Endometrium (tissue), 2 donors: ENCODE data around the gene LCA5.
"Not testable (repeated sequence)": the region's sequence is repeated elsewhere in the genome, so short reads cannot be mapped to it uniquely, and the experiment has no call there.

Experiments
- FAIRE-seq: peaks from 2 replicates; lab custom pipeline; 2012; peaks lifted over from hg19 to GRCh38; lab: Jason Lieb, UNC
- donor health status: control.
- donor health status: control.

Gene LCA5

DNA sequence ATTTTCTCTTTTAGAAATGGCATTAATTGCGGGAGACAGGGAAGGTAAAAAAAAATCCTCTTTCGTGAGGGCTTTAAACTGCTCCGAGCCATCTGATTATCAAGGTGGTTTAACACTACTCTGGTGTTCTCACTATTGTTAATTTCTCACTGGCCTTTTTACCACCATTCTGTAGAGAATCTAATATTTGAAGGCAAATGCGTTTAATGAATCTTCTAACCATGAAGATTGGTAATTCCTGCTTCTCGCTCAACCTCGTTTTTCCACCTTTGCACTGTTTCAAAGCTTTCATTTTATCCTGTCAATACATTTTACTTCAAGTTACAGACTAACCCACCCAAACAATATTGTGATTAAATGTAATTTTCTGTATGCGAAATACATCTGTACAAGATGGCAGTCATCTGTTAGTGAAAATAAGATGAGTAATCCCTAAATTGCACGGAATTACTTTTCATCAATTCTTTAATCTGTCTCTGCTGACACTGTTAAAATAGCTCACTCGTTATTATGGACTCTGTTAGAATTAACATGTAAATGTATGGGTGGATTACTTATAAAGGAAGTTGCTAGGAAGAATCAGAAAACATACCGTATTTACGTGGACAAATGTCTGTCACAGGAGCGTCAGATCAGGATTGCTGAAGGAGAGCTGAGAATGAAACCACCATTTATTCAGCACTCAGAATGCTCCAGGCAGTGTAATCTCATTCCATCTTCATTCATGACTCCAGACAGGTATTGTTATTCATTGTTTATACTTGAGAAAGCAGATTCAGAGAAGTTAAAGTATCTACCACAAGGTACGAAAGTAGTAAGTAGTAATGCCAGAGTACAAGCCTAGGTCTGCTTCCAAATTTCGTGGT is 1.1 kb upstream of the LCA5 start:
- no peak for FAIRE-seq

GRCh38 chr6:79536585-79536953 is 661 bp downstream of the LCA5 start:
- FAIRE-seq = no peak

- not testable (repeated sequence) for FAIRE-seq
These were observed 7.7 kb downstream of the LCA5 start for GRCh38 chr6:79529567-79529966.

DNA sequence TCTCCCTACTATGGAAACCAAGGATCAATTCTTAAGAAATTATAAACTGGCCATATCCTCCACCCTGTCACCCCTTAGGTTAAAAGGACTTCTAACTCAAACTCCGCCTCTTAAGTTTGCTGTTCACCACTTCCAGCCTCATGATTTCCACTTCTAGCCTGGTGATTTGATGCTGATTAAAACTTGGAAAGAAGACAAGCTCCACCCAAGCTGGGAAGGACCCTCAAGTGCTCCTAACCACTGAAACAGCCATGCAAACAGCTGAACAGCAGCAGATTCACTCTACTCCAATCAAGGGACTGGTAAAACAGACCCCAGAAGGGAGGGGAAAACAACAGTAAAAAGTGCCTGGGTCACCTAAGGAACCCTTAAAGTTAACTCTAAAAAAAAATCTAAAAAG is 10.3 kb downstream of the LCA5 start:
- FAIRE-seq = no peak

DNA sequence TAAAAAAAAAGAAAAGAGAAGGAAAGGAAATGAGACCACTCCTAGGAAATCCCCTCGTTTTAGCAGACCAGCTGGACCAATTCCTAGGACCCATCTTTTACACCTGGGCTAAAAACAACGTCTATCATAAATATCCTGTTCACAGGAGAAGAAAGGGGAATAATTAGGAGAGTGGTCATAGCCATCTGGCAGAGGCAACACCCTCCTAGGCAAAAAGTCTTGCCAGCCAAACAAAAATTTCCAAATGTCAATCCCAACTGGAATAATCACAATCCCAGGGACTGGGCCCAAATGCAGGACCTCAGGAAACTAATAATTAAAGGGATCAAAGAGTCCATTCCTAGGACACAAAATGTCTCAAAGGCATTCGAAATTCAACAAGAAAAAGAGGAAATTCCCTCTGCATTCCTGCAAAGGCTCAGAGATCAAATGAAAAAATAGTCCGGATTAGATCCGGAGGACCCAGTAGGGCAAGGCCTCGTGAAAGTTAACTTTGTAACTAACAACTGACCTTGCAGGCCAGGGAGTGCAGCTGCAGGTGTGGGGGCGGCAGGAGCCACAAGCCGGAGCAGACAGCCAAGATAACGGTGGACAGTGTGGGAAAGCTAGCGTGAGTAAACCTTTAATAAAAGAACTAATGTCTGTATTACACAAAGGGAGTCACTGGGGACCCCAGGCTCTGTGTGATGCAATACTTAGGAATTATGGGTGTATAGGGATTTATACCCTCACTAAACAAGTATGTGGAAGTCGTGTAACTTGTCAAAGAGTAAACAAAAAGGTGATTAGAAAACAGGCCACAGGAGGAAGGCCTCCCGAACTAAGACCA is 11.7 kb downstream of the LCA5 start:
- FAIRE-seq = no peak

GRCh38 chr6:79524065-79524464 is 13.2 kb downstream of the LCA5 start:
- FAIRE-seq = no peak

- FAIRE-seq = no peak
These were observed 14.6 kb downstream of the LCA5 start for GRCh38 chr6:79522609-79523008.

- peak; percentile 21 for FAIRE-seq
These were observed 16.7 kb downstream of the LCA5 start for GRCh38 chr6:79520534-79520933.

- no peak for FAIRE-seq
These were observed 18.4 kb downstream of the LCA5 start for GRCh38 chr6:79518842-79519241.

- peak; percentile 29 for FAIRE-seq
These were observed 21.8 kb downstream of the LCA5 start for GRCh38 chr6:79515436-79515835.

DNA sequence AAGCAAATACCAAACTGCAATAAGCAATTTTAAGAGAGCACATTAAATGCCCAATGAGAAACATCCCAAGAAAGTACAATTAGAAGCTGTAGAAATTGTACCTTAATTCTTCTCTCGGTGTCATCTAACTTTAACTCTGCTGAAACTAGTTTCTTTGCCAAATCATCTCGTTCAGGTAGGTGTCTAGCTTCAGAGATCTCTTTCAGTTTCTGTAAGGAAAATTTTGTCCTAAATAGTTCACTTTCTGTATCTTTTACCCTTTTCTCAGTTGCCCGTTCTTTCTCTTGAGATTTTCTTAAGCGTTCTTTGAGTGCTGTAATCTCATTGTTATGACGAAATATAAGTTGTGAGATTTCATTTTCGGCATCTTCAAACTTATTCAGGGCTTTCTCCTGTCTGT is 24.1 kb downstream of the LCA5 start:
- no peak for FAIRE-seq

GRCh38 chr6:79512014-79512413 is 25.2 kb downstream of the LCA5 start:
- no peak for FAIRE-seq

GRCh38 chr6:79510707-79511106 is 26.5 kb downstream of the LCA5 start:
- FAIRE-seq = no peak

DNA sequence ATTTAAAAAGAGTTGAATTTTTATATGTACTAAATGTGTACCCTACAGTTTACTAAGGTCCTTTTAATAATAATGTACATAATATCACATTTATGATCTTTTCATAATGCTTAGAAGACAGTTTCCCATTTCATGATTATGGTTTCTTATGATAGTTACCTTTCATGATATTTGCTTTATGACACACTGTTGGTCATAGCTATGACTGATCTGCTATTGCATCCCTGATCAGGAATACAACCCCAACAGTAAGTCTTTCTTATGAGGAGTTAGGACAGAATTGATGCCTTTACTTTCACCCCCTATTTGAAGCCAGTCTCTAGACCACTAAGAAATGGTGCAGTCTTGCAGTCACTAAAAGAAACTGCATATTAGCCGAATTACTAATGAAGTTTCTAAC is 31.0 kb downstream of the LCA5 start:
- no peak for FAIRE-seq

DNA sequence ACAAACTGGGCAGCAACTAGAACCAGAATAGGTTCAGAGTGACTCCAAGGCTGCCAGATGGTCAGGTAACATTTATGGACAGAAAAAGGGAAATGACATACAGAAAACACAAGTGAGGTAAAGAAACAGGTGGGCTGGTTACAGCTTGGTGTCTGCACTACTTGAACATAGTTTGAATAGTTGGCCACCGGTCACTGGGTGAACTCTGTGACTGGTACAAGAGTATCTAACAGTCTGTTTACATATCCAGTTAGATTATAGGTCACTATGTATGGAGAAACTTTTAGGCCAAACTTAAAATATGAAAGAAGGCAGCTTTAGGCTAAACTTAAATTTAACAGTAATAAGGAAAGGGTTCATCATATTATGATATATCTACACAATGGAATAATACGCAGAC is 32.9 kb downstream of the LCA5 start:
- no peak for FAIRE-seq

DNA sequence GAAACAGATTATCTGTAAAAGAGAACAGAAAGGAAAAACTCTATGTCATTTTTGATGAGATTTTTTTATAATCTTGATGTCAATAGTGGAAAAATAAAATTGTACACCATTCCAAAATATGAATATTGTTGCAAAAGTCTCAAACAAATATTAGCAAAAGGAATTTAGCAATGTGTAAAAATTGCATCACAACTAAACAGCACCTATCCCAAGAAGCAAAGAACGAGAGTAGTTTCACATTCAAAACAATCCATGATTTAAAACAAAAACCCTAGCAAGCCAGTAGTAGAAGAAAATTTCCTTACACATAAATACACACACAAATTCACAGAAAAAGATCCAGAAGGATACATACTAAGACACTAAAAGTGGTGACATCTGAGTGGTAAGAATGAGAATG is 38.4 kb downstream of the LCA5 start:
- no peak for FAIRE-seq

- FAIRE-seq = no peak
These were observed 42.0 kb downstream of the LCA5 start for GRCh38 chr6:79495246-79495645.

DNA sequence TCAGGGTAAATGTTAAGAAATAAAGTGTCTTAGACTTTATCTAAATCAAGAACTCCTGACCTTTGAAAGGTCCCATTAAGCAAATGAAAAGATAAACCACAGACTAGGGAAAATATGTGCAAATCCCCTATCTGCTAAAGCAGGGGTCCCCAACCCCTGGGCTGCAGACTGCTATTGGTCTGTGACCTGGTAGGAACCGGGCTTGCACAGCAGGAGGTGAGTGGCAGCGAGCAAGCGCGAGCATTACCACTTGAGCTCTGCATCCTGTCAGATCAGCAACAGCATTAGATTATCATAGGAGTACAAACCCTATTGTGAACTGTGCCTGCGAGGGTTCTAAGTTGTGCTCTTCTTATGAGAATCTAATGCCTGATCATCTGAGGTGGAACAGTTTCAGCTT is 42.4 kb downstream of the LCA5 start:
- no peak for FAIRE-seq

GRCh38 chr6:79470728-79471127 is 66.5 kb downstream of the LCA5 start:
- FAIRE-seq = peak; percentile 21

DNA sequence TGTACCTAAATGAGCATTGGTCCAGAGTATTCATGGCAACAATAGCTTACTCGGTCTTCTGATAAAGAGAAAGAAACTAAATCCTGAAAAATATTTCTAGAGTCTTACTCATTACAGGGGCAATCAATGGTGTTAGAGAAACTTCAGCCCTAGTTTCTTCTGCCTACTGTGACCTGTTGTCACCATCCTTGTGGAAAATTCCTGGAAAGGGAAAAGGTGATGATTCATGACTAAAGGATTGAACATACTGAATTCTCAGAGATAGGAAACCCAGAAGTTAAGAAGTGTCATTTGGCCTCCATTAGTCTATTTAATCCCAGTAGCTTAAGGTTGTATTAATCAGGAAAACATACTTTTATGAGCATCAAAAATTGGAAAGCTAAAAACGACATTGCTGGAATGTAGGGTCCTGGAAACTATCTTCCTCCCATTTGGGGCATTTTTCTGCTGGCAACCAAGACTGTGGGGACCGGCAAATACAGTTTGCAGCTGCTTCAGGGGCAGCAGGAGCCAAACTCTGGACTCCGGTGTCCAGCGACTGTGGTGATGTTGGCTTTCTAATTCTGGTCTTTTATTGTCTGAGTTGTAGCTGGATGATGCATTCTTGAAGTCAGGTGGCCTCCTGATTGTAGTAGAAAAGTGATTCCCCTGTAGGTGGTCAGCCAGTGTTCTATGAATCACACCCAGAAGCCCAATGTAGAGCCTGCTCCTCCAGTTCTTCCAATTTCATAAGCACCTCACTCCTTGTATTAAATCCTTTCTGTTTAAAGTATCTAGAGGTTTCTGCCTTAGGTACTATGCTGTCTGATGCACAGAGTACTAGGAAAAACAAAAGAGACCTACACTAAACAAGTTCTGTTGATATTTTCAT is 67.6 kb downstream of the LCA5 start:
- no peak for FAIRE-seq

- FAIRE-seq = no peak
These were observed 68.6 kb downstream of the LCA5 start for GRCh38 chr6:79468587-79468986.

GRCh38 chr6:79468116-79468515 is 69.1 kb downstream of the LCA5 start:
- no peak for FAIRE-seq
